H1 (cell line): ENCODE data around the gene IL10RA. TPM values are rescaled to one million over a fixed set of nuclear protein-coding genes. Genes with fewer than 3 reads are reported as not detected.

Source experiments
- CHD1 ChIP-seq: IDR thresholded peaks from 2 replicates; pipeline ENCODE4 v1.6.1; 2012; ENCODE audit warnings: low read depth, low read length, improper control_type of control experiment
- polyA plus RNA-seq, 7 experiments: library from polyadenylated mRNA; depleted of rRNA in 3 of 7; stranded (reverse) in 5 of 7; unstranded in 2 of 7; fragments of >200 nt in 5 of 7; fragments of 200-250 nt in 2 of 7; gene quantifications; 1 replicate in 5 of 7; 2 replicates in 1 of 7; 4 replicates in 1 of 7; pipeline versions ENCODE4 v1.2.1 to v1.2.3, GENCODE V29; 2011 to 2013; ENCODE audit warnings: missing spikeins in 2 of 7, mixed read lengths in 2 of 7
- total RNA-seq: library from RNA; stranded (reverse); fragmentation: NEBNext Ultra II Directional; extraction: Animal tissue kit (Norgen Biotek cat#: 25700); gene quantifications from 2 replicates; pipeline ENCODE4 v1.2.1, GENCODE V29; 2021

IL10RA gene
- total and polyA plus RNA-seq, 2 of the 8 experiments (the other 6 are each of a cell fraction or from before 2014, with no cell fraction given) = 0.05 to 0.11 TPM

DNA sequence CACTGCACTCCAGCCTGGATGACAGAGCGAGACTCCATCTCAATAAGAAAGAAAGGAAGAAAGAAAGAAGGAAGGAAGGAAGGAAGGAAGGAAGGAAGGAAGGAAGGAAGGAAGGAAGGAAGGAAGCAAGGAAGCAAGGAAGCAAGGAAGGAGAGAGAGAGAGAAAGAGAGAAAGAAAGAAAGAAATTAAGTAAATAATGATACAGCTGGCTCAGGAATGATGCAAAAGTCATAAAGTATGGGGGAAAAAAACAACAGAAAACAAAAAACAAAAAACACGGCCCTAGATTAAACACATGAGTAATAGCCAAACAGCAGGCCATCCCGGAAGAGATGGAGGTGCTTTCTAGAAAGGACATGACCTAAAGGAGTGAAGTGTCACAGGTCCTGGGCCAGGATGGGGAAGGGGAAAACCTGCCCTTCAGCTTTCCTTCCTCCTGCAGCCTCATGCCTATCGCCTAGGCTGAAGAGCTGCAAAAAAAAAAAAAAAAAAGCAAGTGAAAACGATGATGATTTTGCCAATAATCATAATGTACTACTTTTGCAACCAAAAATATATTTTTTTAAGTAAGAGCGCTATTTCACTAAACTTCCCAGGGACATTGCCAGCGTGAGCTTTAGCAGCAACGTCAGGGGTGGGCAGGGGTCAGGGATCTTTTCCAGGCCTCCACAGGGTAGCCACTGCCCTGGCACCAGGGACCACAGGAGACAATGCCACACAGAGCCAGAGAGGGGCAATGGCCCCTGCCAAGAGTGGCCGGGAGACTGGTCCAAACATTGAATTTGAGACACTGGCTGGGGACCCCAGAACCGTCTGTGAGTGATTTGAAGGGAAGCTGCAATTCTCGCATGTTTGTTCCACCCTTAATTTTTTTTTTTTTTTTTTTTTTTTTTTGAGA, 62.5 kb downstream of the IL10RA start (continued):
- no peak for TF ChIP-seq CHD1
